Activated B cell treated with CpG ODN at 0.5 μM for 24 hours (primary cell): Measurements from ENCODE around the gene WWOX. TPM values are rescaled to one million over a fixed set of nuclear protein-coding genes. Genes with fewer than 3 reads are reported as not detected.

Experiments
- ATAC-seq: fragments of 200-7000 bp; cut with Tn5 transposase; one replicate; pipeline ENCODE4 v1.10.0; 2021; ENCODE audit warnings: low read depth, mild to moderate bottlenecking, moderate library complexity
- CTCF ChIA-PET: fragments of 350-600 bp; sonication (Branson Sonifier 250); formaldehyde crosslinking; loops from one replicate; lab custom pipeline; 2021; ENCODE audit warnings: antibody characterized with exemption; lab: Charles Lee
- POLR2A ChIA-PET: fragments of 350-600 bp; sonication (Branson Sonifier 250); formaldehyde crosslinking; loops from one replicate; lab custom pipeline; 2021; ENCODE audit warnings: antibody characterized with exemption; lab: Charles Lee
- DNase-seq: peaks from one replicate; pipeline ENCODE4 v3.0.0; 2022
- H3K27ac Mint-ChIP-seq: one replicate; pipeline ENCODE4 v1.8.0; 2020; ENCODE audit warnings: mixed read lengths
- H3K27me3 Mint-ChIP-seq: one replicate; pipeline ENCODE4 v1.8.0; 2021; ENCODE audit warnings: mixed read lengths
- H3K36me3 Mint-ChIP-seq: one replicate; pipeline ENCODE4 v1.8.0; 2021; ENCODE audit warnings: low read depth, mixed read lengths
- H3K4me1 Mint-ChIP-seq: one replicate; pipeline ENCODE4 v1.8.0; 2021; ENCODE audit warnings: mixed read lengths
- H3K4me3 Mint-ChIP-seq: one replicate; pipeline ENCODE4 v1.8.0; 2020; ENCODE audit warnings: mild to moderate bottlenecking, mixed read lengths
- H3K9me3 Mint-ChIP-seq: one replicate; pipeline ENCODE4 v1.8.0; 2020; ENCODE audit warnings: mixed read lengths
- CTCF ChIP-seq: fragments of 200-600 bp; IDR thresholded peaks from one replicate; pipeline ENCODE4 v1.8.0; 2022; ENCODE audit warnings: antibody characterized with exemption, mild to moderate bottlenecking
- intact Hi-C: fragments of 100-400 bp; cut with micrococcal nuclease; formaldehyde crosslinking; loops from one replicate; pipeline ENCODE4 v1.15.1; 2024
- total RNA-seq: library from RNA; stranded (reverse); gene quantifications from 2 replicates; pipeline ENCODE4 v1.2.3, GENCODE V29; 2022

The WWOX gene
- total RNA-seq, 1 donor from 2014 or later, result 22.6 TPM

DNA sequence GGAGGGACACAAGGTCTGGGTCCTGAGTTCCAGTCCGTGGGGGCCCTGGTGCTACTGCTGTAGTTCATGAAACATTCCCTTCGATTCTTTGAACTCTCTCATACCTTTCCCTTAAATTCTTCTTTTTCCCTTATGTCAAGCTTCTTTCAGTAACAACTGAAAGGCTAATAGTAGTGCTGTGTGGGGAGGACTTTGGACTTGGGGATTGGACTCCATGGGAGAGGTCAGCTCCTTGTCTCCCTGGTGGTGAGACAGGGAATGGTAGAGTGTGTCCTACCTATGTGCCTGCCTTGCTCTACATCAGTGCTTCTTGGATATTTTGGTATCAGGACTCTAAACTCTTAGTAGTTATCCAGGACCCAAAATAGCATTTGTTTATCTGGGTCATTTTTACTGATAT, 628.1 kb downstream of the WWOX start:
- ATAC-seq (no peak), DNase-seq (no peak)
- Mint-ChIP-seq H3K27me3 (no peaks in the 10 kb centered on the region), H3K9me3 (no peaks in the 10 kb centered on the region), H3K4me3 (no peak overlapping the region), H3K27ac (no peak overlapping the region), H3K4me1 (peaks cover 25% of the 10 kb centered on the region), H3K36me3 (no peaks in the 10 kb centered on the region)
- CTCF ChIA-PET, result no interaction called here
- TF ChIP-seq CTCF, result no peak
- POLR2A ChIA-PET, result interaction anchor here (0.5 kb wide), 1 partner anchor 21 kb away, joined by 7 read pairs; no protein-coding TSS in a partner anchor
- intact Hi-C loops, result no loop called here

DNA sequence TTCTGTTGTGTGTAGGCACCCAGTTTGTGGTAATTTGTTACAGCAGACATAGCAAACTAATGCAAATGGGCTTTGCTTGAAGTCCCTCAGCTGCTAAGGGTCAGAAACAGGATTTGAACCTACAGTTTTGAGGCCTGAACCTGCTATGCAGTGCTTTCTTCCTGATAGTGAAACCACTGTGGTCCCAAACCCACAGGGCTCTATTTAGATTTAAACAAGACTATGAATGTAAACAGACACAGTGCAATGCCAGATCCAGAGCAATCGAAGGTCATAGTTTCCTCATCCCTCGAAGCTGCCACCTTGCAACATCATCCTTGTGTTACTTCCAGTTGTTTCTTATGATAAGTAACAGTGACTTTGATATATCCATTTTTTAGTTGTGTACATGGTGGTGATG, 630.2 kb downstream of the WWOX start:
- ChIA-PET CTCF (no interaction called here), POLR2A (no interaction called here)
- no peaks in the 10 kb centered on the region for H3K27me3 Mint-ChIP-seq
- no peaks in the 10 kb centered on the region for H3K9me3 Mint-ChIP-seq
- no peak overlapping the region for H3K27ac Mint-ChIP-seq
- no peak overlapping the region for H3K4me3 Mint-ChIP-seq
- TF ChIP-seq CTCF, result no peak
- DNase-seq (no peak), ATAC-seq (no peak)
- no peaks in the 10 kb centered on the region for H3K36me3 Mint-ChIP-seq
- intact Hi-C loops, result no loop called here
- peaks cover 28% of the 10 kb centered on the region for H3K4me1 Mint-ChIP-seq

DNA sequence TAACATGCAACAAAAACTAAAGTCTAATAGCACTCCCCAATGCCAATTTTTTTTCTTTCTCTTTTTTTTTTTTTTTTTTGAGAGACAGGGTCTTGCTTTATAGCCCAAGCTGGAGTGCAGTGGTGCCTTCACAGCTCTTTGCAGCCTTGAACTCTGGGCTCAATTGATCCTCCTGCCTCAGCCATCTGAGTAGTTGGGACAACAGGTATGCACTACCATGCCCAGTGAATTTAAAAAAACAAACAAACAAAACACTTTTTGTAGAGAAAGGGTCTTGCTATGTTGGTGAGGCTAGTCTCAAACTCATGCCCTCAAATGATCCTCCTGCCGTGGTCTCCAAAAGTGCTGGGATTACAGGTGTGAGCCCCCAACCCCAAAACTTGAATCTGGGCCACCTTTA, 632.3 kb downstream of the WWOX start:
- no peak for ATAC-seq
- no peak for TF ChIP-seq CTCF
- Mint-ChIP-seq H3K36me3 (no peaks in the 10 kb centered on the region), H3K27ac (no peak overlapping the region), H3K27me3 (no peaks in the 10 kb centered on the region), H3K4me3 (no peak overlapping the region), H3K9me3 (no peaks in the 10 kb centered on the region), H3K4me1 (peaks cover 24% of the 10 kb centered on the region)
- POLR2A ChIA-PET, result no interaction called here
- no peak for DNase-seq
- CTCF ChIA-PET, result no interaction called here
- intact Hi-C loops, result no loop called here

GRCh38 chr16:78732696-78733095, 633.2 kb downstream of the WWOX start:
- no peak overlapping the region for H3K27ac Mint-ChIP-seq
- CTCF ChIA-PET, result no interaction called here
- no peaks in the 10 kb centered on the region for H3K36me3 Mint-ChIP-seq
- peaks cover 21% of the 10 kb centered on the region for H3K4me1 Mint-ChIP-seq
- TF ChIP-seq CTCF, result no peak
- ATAC-seq (no peak), DNase-seq (no peak)
- no peak overlapping the region for H3K4me3 Mint-ChIP-seq
- POLR2A ChIA-PET, result no interaction called here
- intact Hi-C loops, result no loop called here
- H3K9me3 Mint-ChIP-seq, result no peaks in the 10 kb centered on the region
- H3K27me3 Mint-ChIP-seq, result no peaks in the 10 kb centered on the region

GRCh38 chr16:78735337-78735736, 635.9 kb downstream of the WWOX start:
- intact Hi-C loops, result no loop called here
- DNase-seq (no peak), ATAC-seq (no peak)
- Mint-ChIP-seq H3K27me3 (no peaks in the 10 kb centered on the region), H3K36me3 (no peaks in the 10 kb centered on the region), H3K4me1 (peaks cover 7% of the 10 kb centered on the region), H3K9me3 (no peaks in the 10 kb centered on the region), H3K4me3 (no peak overlapping the region), H3K27ac (no peak overlapping the region)
- POLR2A ChIA-PET, result no interaction called here
- CTCF ChIA-PET, result interaction anchor here (0.6 kb wide), 1 partner anchor 147 kb away, joined by 4 read pairs; no protein-coding TSS in a partner anchor
- no peak for TF ChIP-seq CTCF
